C4-2B (cell line): Measurements from ENCODE around the gene VWF.

ENCODE experiments used
- CTCF ChIP-seq: fragments of 450-650 bp; conservative IDR thresholded peaks from 2 replicates; pipeline ENCODE4 v1.5.1; 2017; ENCODE audit warnings: mild to moderate bottlenecking
- ZFX ChIP-seq: fragments of 450-650 bp; IDR thresholded peaks from 2 replicates; pipeline ENCODE4 v1.6.1; 2017

GRCh38 chr12:6052940-6053329 lies 71.5 kb downstream of the VWF start:
- TF ChIP-seq CTCF (no peak), ZFX (no peak)
